ENCODE measurements around the gene HPSE2.

The HPSE2 gene

GRCh38 chr10:98632456-98633150 is 603.0 kb downstream of the HPSE2 start:
- H3K4me1 ChIP-seq (ENCODE audit: control insufficient read depth, insufficient read depth, low read length), result no peaks in the 10 kb centered on the region
- H3K36me3 ChIP-seq (ENCODE audit: control insufficient read depth, insufficient read depth, low read length), result no peaks in the 10 kb centered on the region
- no peaks in the 10 kb centered on the region for H3K27me3 ChIP-seq (ENCODE audit: control insufficient read depth, insufficient read depth, low read length)
- no peak overlapping the region for H3K9ac ChIP-seq (ENCODE audit: low read length)
- no peak overlapping the region for H3K27ac ChIP-seq (ENCODE audit: low read depth, low read length)
- no peak overlapping the region for H3K4me3 ChIP-seq (ENCODE audit: low read length)

GRCh38 chr10:98628206-98628605 is 607.4 kb downstream of the HPSE2 start:
- Histone ChIP-seq H3K4me1 (ENCODE audit: control insufficient read depth, insufficient read depth, low read length) (no peaks in the 10 kb centered on the region), H3K27ac (ENCODE audit: low read depth, low read length) (no peak overlapping the region), H3K9ac (ENCODE audit: low read length) (no peak overlapping the region), H3K4me3 (ENCODE audit: low read length) (no peak overlapping the region), H3K27me3 (ENCODE audit: control insufficient read depth, insufficient read depth, low read length) (no peaks in the 10 kb centered on the region), H3K36me3 (ENCODE audit: control insufficient read depth, insufficient read depth, low read length) (no peaks in the 10 kb centered on the region)

GRCh38 chr10:98627711-98628110 is 607.9 kb downstream of the HPSE2 start:
- no peak overlapping the region for H3K27ac ChIP-seq (ENCODE audit: low read depth, low read length)
- no peaks in the 10 kb centered on the region for H3K27me3 ChIP-seq (ENCODE audit: control insufficient read depth, insufficient read depth, low read length)
- no peaks in the 10 kb centered on the region for H3K36me3 ChIP-seq (ENCODE audit: control insufficient read depth, insufficient read depth, low read length)
- no peak overlapping the region for H3K4me3 ChIP-seq (ENCODE audit: low read length)
- no peak overlapping the region for H3K9ac ChIP-seq (ENCODE audit: low read length)
- H3K4me1 ChIP-seq (ENCODE audit: control insufficient read depth, insufficient read depth, low read length), result no peaks in the 10 kb centered on the region

- no peak overlapping the region for H3K9ac ChIP-seq (ENCODE audit: low read length)
- H3K27ac ChIP-seq (ENCODE audit: low read depth, low read length), result no peak overlapping the region
- no peaks in the 10 kb centered on the region for H3K36me3 ChIP-seq (ENCODE audit: control insufficient read depth, insufficient read depth, low read length)
- no peaks in the 10 kb centered on the region for H3K4me1 ChIP-seq (ENCODE audit: control insufficient read depth, insufficient read depth, low read length)
- no peak overlapping the region for H3K4me3 ChIP-seq (ENCODE audit: low read length)
- H3K27me3 ChIP-seq (ENCODE audit: control insufficient read depth, insufficient read depth, low read length), result no peaks in the 10 kb centered on the region
Measured at GRCh38 chr10:98624963-98625362, 610.7 kb downstream of the HPSE2 start.

GRCh38 chr10:98623176-98623575 is 612.5 kb downstream of the HPSE2 start:
- no peak overlapping the region for H3K4me3 ChIP-seq (ENCODE audit: low read length)
- H3K27ac ChIP-seq (ENCODE audit: low read depth, low read length), result no peak overlapping the region
- H3K4me1 ChIP-seq (ENCODE audit: control insufficient read depth, insufficient read depth, low read length), result peaks cover 3% of the 10 kb centered on the region
- H3K27me3 ChIP-seq (ENCODE audit: control insufficient read depth, insufficient read depth, low read length), result no peaks in the 10 kb centered on the region
- no peaks in the 10 kb centered on the region for H3K36me3 ChIP-seq (ENCODE audit: control insufficient read depth, insufficient read depth, low read length)
- H3K9ac ChIP-seq (ENCODE audit: low read length), result no peak overlapping the region

- H3K9ac ChIP-seq (ENCODE audit: low read length), result no peak overlapping the region
- no peak overlapping the region for H3K27ac ChIP-seq (ENCODE audit: low read depth, low read length)
- peaks cover 5% of the 10 kb centered on the region for H3K4me1 ChIP-seq (ENCODE audit: control insufficient read depth, insufficient read depth, low read length)
- H3K36me3 ChIP-seq (ENCODE audit: control insufficient read depth, insufficient read depth, low read length), result no peaks in the 10 kb centered on the region
- H3K4me3 ChIP-seq (ENCODE audit: low read length), result no peak overlapping the region
- H3K27me3 ChIP-seq (ENCODE audit: control insufficient read depth, insufficient read depth, low read length), result no peaks in the 10 kb centered on the region
Measured at GRCh38 chr10:98621630-98622029, 614.0 kb downstream of the HPSE2 start.

GRCh38 chr10:98620503-98620902 is 615.1 kb downstream of the HPSE2 start:
- H3K4me3 ChIP-seq (ENCODE audit: low read length), result no peak overlapping the region
- no peak overlapping the region for H3K9ac ChIP-seq (ENCODE audit: low read length)
- peaks cover 5% of the 10 kb centered on the region for H3K4me1 ChIP-seq (ENCODE audit: control insufficient read depth, insufficient read depth, low read length)

GRCh38 chr10:98619446-98619845 is 616.2 kb downstream of the HPSE2 start:
- H3K27ac ChIP-seq (ENCODE audit: low read depth, low read length), result no peak overlapping the region
- no peak overlapping the region for H3K4me3 ChIP-seq (ENCODE audit: low read length)
- no peaks in the 10 kb centered on the region for H3K27me3 ChIP-seq (ENCODE audit: control insufficient read depth, insufficient read depth, low read length)
- peaks cover 5% of the 10 kb centered on the region for H3K4me1 ChIP-seq (ENCODE audit: control insufficient read depth, insufficient read depth, low read length)
- no peak overlapping the region for H3K9ac ChIP-seq (ENCODE audit: low read length)
- H3K36me3 ChIP-seq (ENCODE audit: control insufficient read depth, insufficient read depth, low read length), result no peaks in the 10 kb centered on the region

More at GRCh38 chr10:98620503-98620902, 615.1 kb downstream of the HPSE2 start:
- no peak overlapping the region for H3K27ac ChIP-seq (ENCODE audit: low read depth, low read length)
- no peaks in the 10 kb centered on the region for H3K27me3 ChIP-seq (ENCODE audit: control insufficient read depth, insufficient read depth, low read length)
- no peaks in the 10 kb centered on the region for H3K36me3 ChIP-seq (ENCODE audit: control insufficient read depth, insufficient read depth, low read length)

- Histone ChIP-seq H3K9ac (ENCODE audit: low read length) (no peak overlapping the region), H3K27me3 (ENCODE audit: control insufficient read depth, insufficient read depth, low read length) (no peaks in the 10 kb centered on the region), H3K36me3 (ENCODE audit: control insufficient read depth, insufficient read depth, low read length) (no peaks in the 10 kb centered on the region), H3K4me1 (ENCODE audit: control insufficient read depth, insufficient read depth, low read length) (peaks cover 5% of the 10 kb centered on the region), H3K4me3 (ENCODE audit: low read length) (no peak overlapping the region), H3K27ac (ENCODE audit: low read depth, low read length) (no peak overlapping the region)
Measured at GRCh38 chr10:98617906-98618520, 617.6 kb downstream of the HPSE2 start.

GRCh38 chr10:98613446-98613845 is 622.2 kb downstream of the HPSE2 start:
- peaks cover 14% of the 10 kb centered on the region for H3K4me1 ChIP-seq (ENCODE audit: control insufficient read depth, insufficient read depth, low read length)
- no peaks in the 10 kb centered on the region for H3K36me3 ChIP-seq (ENCODE audit: control insufficient read depth, insufficient read depth, low read length)
- no peak overlapping the region for H3K9ac ChIP-seq (ENCODE audit: low read length)
- no peak overlapping the region for H3K4me3 ChIP-seq (ENCODE audit: low read length)
- H3K27ac ChIP-seq (ENCODE audit: low read depth, low read length), result no peak overlapping the region
- no peaks in the 10 kb centered on the region for H3K27me3 ChIP-seq (ENCODE audit: control insufficient read depth, insufficient read depth, low read length)

GRCh38 chr10:98611436-98611835 is 624.2 kb downstream of the HPSE2 start:
- Histone ChIP-seq H3K4me3 (ENCODE audit: low read length) (no peak overlapping the region), H3K27me3 (ENCODE audit: control insufficient read depth, insufficient read depth, low read length) (no peaks in the 10 kb centered on the region), H3K36me3 (ENCODE audit: control insufficient read depth, insufficient read depth, low read length) (no peaks in the 10 kb centered on the region), H3K4me1 (ENCODE audit: control insufficient read depth, insufficient read depth, low read length) (peaks cover 13% of the 10 kb centered on the region), H3K27ac (ENCODE audit: low read depth, low read length) (peak overlapping the region; percentile 55), H3K9ac (ENCODE audit: low read length) (no peak overlapping the region)

GRCh38 chr10:98610836-98611235 is 624.8 kb downstream of the HPSE2 start:
- peak overlapping the region; percentile 55 for H3K27ac ChIP-seq (ENCODE audit: low read depth, low read length)
- H3K27me3 ChIP-seq (ENCODE audit: control insufficient read depth, insufficient read depth, low read length), result no peaks in the 10 kb centered on the region

GRCh38 chr10:98610301-98610700 is 625.4 kb downstream of the HPSE2 start:
- H3K4me1 ChIP-seq (ENCODE audit: control insufficient read depth, insufficient read depth, low read length), result peaks cover 13% of the 10 kb centered on the region
- H3K36me3 ChIP-seq (ENCODE audit: control insufficient read depth, insufficient read depth, low read length), result no peaks in the 10 kb centered on the region
- no peak overlapping the region for H3K9ac ChIP-seq (ENCODE audit: low read length)
- no peaks in the 10 kb centered on the region for H3K27me3 ChIP-seq (ENCODE audit: control insufficient read depth, insufficient read depth, low read length)
- H3K27ac ChIP-seq (ENCODE audit: low read depth, low read length), result peak overlapping the region; percentile 55
- no peak overlapping the region for H3K4me3 ChIP-seq (ENCODE audit: low read length)

More at GRCh38 chr10:98610836-98611235, 624.8 kb downstream of the HPSE2 start:
- no peaks in the 10 kb centered on the region for H3K36me3 ChIP-seq (ENCODE audit: control insufficient read depth, insufficient read depth, low read length)
- no peak overlapping the region for H3K4me3 ChIP-seq (ENCODE audit: low read length)
- no peak overlapping the region for H3K9ac ChIP-seq (ENCODE audit: low read length)
- H3K4me1 ChIP-seq (ENCODE audit: control insufficient read depth, insufficient read depth, low read length), result peaks cover 13% of the 10 kb centered on the region
